Neural cell (in vitro differentiated cells): ENCODE results near the gene OR8I2. TPM values are rescaled to one million over a fixed set of nuclear protein-coding genes. Genes with fewer than 3 reads are reported as not detected.

Experiments
- H2AFZ ChIP-seq: fragments of 200-600, 300-800 bp; sonication (generic), shearing (Covaris generic); 2 replicates; pipeline ENCODE4 v1.6.0; 2014; ENCODE audit warnings: low read depth, mild to moderate bottlenecking, antibody characterized with exemption, low read length, moderate library complexity
- H3F3A ChIP-seq: fragments of 200-600 bp; shearing (Covaris generic); 2 replicates; pipeline ENCODE4 v1.6.1; 2016; ENCODE audit warnings: mild to moderate bottlenecking, moderate library complexity, mixed read lengths, antibody characterized with exemption, low read length; ENCODE audit not compliant: insufficient read depth, poor library complexity, severe bottlenecking
- H3K27ac ChIP-seq: fragments of 200-600, 300-800 bp; sonication (generic), shearing (Covaris generic); 2 replicates; pipeline ENCODE4 v1.5.1; 2014; ENCODE audit warnings: mild to moderate bottlenecking, low read length, moderate library complexity
- H3K27me3 ChIP-seq: fragments of 300-800, 200-600 bp; sonication (generic), shearing (Covaris generic); 2 replicates; pipeline ENCODE4 v1.6.0; 2014; ENCODE audit warnings: mild to moderate bottlenecking, low read depth, low read length, moderate library complexity; ENCODE audit not compliant: insufficient read depth
- H3K36me3 ChIP-seq: fragments of 300-800, 200-600 bp; sonication (generic), shearing (Covaris generic); 2 replicates; pipeline ENCODE4 v1.5.1; 2014; ENCODE audit warnings: mild to moderate bottlenecking, antibody characterized with exemption, low read length, moderate library complexity; ENCODE audit not compliant: insufficient read depth
- H3K4me2 ChIP-seq: fragments of 300-800, 200-600 bp; sonication (generic), shearing (Covaris generic); 2 replicates; pipeline ENCODE4 v1.6.0; 2014; ENCODE audit warnings: mild to moderate bottlenecking, low read length
- H3K4me3 ChIP-seq: fragments of 300-800, 200-600 bp; sonication (generic), shearing (Covaris generic); 2 replicates; pipeline ENCODE4 v1.5.1; 2014; ENCODE audit warnings: mild to moderate bottlenecking, low read length, moderate library complexity
- H3K79me2 ChIP-seq: fragments of 200-600 bp; shearing (Covaris generic); replicated peaks from 2 replicates; pipeline ENCODE4 v1.6.0; 2014; ENCODE audit warnings: mild to moderate bottlenecking, low read length, moderate library complexity; ENCODE audit not compliant: insufficient read depth
- H3K9ac ChIP-seq: fragments of 300-800, 200-600 bp; sonication (generic), shearing (Covaris generic); 2 replicates; pipeline ENCODE4 v1.6.1; 2016; ENCODE audit warnings: mild to moderate bottlenecking, low read length, mixed read lengths
- H3K9me2 ChIP-seq: fragments of 200-600 bp; shearing (Covaris generic); 2 replicates; pipeline ENCODE4 v1.6.1; 2016; ENCODE audit warnings: mild to moderate bottlenecking, low read length, mixed read lengths; ENCODE audit not compliant: insufficient read depth
- H3K9me3 ChIP-seq: fragments of 200-600, 300-800 bp; sonication (generic), shearing (Covaris generic); 2 replicates; pipeline ENCODE4 v1.6.1; 2016; ENCODE audit warnings: mild to moderate bottlenecking, mixed run types, low read length, moderate library complexity, mixed read lengths
- H4K20me1 ChIP-seq: fragments of 200-600 bp; shearing (Covaris generic); 2 replicates; pipeline ENCODE4 v1.6.1; 2016; ENCODE audit warnings: mild to moderate bottlenecking, mixed run types; ENCODE audit not compliant: insufficient read depth
- CTCF ChIP-seq: fragments of 450-650 bp; IDR thresholded peaks from 2 replicates; pipeline ENCODE4 v1.5.1; 2014; ENCODE audit warnings: antibody characterized with exemption, mild to moderate bottlenecking, moderate library complexity; ENCODE audit not compliant: poor library complexity, severe bottlenecking
- EP300 ChIP-seq: fragments of 450-650 bp; conservative IDR thresholded peaks from 2 replicates; pipeline ENCODE4 v1.6.1; 2014; ENCODE audit warnings: antibody characterized with exemption, mild to moderate bottlenecking, moderate library complexity; ENCODE audit not compliant: poor library complexity, severe bottlenecking
- EZH2 ChIP-seq: fragments of 200-600, 300-800 bp; shearing (Covaris generic), sonication (generic); IDR thresholded peaks from 2 replicates; pipeline ENCODE4 v1.6.1; 2014; ENCODE audit warnings: antibody characterized with exemption, low read length, borderline replicate concordance, mild to moderate bottlenecking; ENCODE audit not compliant: insufficient read depth, poor library complexity, severe bottlenecking
- MXI1 ChIP-seq: fragments of 450-650 bp; conservative IDR thresholded peaks from 2 replicates; pipeline ENCODE4 v1.6.1; 2014; ENCODE audit warnings: antibody characterized with exemption, mild to moderate bottlenecking; ENCODE audit not compliant: poor library complexity, severe bottlenecking
- POLR2AphosphoS5 ChIP-seq: IDR thresholded peaks from 2 replicates; pipeline ENCODE4 v1.6.1; 2012
- RAD21 ChIP-seq: fragments of 450-650 bp; conservative IDR thresholded peaks from 2 replicates; pipeline ENCODE4 v1.6.1; 2014; ENCODE audit warnings: antibody characterized with exemption, mild to moderate bottlenecking, moderate library complexity
- REST ChIP-seq: IDR thresholded peaks from 2 replicates; pipeline ENCODE4 v1.6.1; 2012; ENCODE audit warnings: borderline replicate concordance
- SMC3 ChIP-seq: fragments of 450-650 bp; conservative IDR thresholded peaks from 2 replicates; pipeline ENCODE4 v1.6.1; 2014; ENCODE audit warnings: antibody characterized with exemption, mild to moderate bottlenecking, moderate library complexity; ENCODE audit not compliant: poor library complexity
- TAF1 ChIP-seq: IDR thresholded peaks from 2 replicates; pipeline ENCODE4 v1.6.1; 2012; ENCODE audit warnings: low read depth
- polyA plus RNA-seq: library from polyadenylated mRNA; depleted of rRNA; stranded (reverse); fragments of >200 nt; gene quantifications from 2 replicates; pipeline ENCODE4 v1.2.3, GENCODE V29; 2014

OR8I2 gene
- polyA plus RNA-seq, 1 donor from 2014 or later, result not detected

- no peaks in the 10 kb centered on the region for H3K9me2 ChIP-seq
- H3K27me3 ChIP-seq, result no peaks in the 10 kb centered on the region
Measured at GRCh38 chr11:56048480-56048879, 44.6 kb upstream of the OR8I2 start.

GRCh38 chr11:56049487-56049886 lies 43.6 kb upstream of the OR8I2 start:
- no peak overlapping the region for H2AFZ ChIP-seq
- no peak overlapping the region for H3K9ac ChIP-seq
- TF ChIP-seq MXI1 (no peak), RAD21 (no peak), CTCF (no peak), EZH2 (no peak), POLR2AphosphoS5 (no peak), REST (no peak)

More at GRCh38 chr11:56048480-56048879, 44.6 kb upstream of the OR8I2 start:
- Histone ChIP-seq H2AFZ (no peak overlapping the region), H3F3A (no peaks in the 10 kb centered on the region), H3K36me3 (no peaks in the 10 kb centered on the region), H3K27ac (no peak overlapping the region), H3K4me2 (no peak overlapping the region), H4K20me1 (no peaks in the 10 kb centered on the region), H3K9ac (no peak overlapping the region), H3K4me3 (no peak overlapping the region), H3K9me3 (no peaks in the 10 kb centered on the region), H3K79me2 (no peaks in the 10 kb centered on the region)
- TF ChIP-seq MXI1 (no peak), TAF1 (no peak), EZH2 (no peak), REST (no peak), POLR2AphosphoS5 (no peak), SMC3 (no peak), EP300 (no peak), RAD21 (no peak), CTCF (no peak)

More at GRCh38 chr11:56049487-56049886, 43.6 kb upstream of the OR8I2 start:
- H3K27ac ChIP-seq, result no peak overlapping the region
- no peaks in the 10 kb centered on the region for H3K79me2 ChIP-seq
- no peaks in the 10 kb centered on the region for H3F3A ChIP-seq
- no peaks in the 10 kb centered on the region for H3K27me3 ChIP-seq
- H4K20me1 ChIP-seq, result no peaks in the 10 kb centered on the region
- H3K9me3 ChIP-seq, result no peaks in the 10 kb centered on the region
- no peaks in the 10 kb centered on the region for H3K36me3 ChIP-seq
- no peak overlapping the region for H3K4me2 ChIP-seq
- no peaks in the 10 kb centered on the region for H3K9me2 ChIP-seq
- no peak overlapping the region for H3K4me3 ChIP-seq
